Lung (tissue), 12 donors: ENCODE results near the gene RBM3. TPM values are rescaled to one million over a fixed set of nuclear protein-coding genes. Genes with fewer than 3 reads are reported as not detected.

Experiments used
- ATAC-seq: fragments of 200-7000 bp; cut with Tn5 transposase; one replicate; pipeline ENCODE4 v1.9.1; 2020; ENCODE audit warnings: moderate number of reproducible peaks; ENCODE audit not compliant: insufficient read depth, low FRiP score
- DNase-seq, 3 donors: peaks; one replicate each; pipeline ENCODE4 v3.0.0-alpha.2; 2013 to 2017
- H3K27ac ChIP-seq, 2 donors: one replicate each; pipeline ENCODE4 v1.5.1; 2013; ENCODE audit warnings: mild to moderate bottlenecking in 2 of 2, moderate library complexity in 2 of 2, control low read depth in 1 of 2, inconsistent platforms in 1 of 2, low read depth in 1 of 2, low read length in 1 of 2
- H3K27me3 ChIP-seq, 3 donors: one replicate each; pipeline ENCODE4 v1.5.1; 2013; ENCODE audit warnings: low read length in 2 of 3; ENCODE audit not compliant: control insufficient read depth in 3 of 3, insufficient read depth in 3 of 3
- H3K36me3 ChIP-seq, 4 donors: one replicate each; pipeline ENCODE4 v1.5.1; 2013; ENCODE audit warnings: low read length in 4 of 4, mild to moderate bottlenecking in 1 of 4, moderate library complexity in 1 of 4; ENCODE audit not compliant: control insufficient read depth in 4 of 4, insufficient read depth in 4 of 4
- H3K4me1 ChIP-seq, 5 donors: one replicate each; pipeline ENCODE4 v1.5.1; 2013; ENCODE audit warnings: low read length in 5 of 5, mild to moderate bottlenecking in 2 of 5, moderate library complexity in 1 of 5; ENCODE audit not compliant: control insufficient read depth in 5 of 5, insufficient read depth in 5 of 5
- H3K4me3 ChIP-seq: one replicate; pipeline ENCODE4 v1.5.1; 2013; ENCODE audit warnings: mild to moderate bottlenecking, control low read depth, moderate library complexity
- H3K9ac ChIP-seq, 2 donors: one replicate each; pipeline ENCODE4 v1.5.1; 2013; ENCODE audit warnings: low read length in 2 of 2, control low read depth in 1 of 2; ENCODE audit not compliant: insufficient read depth in 1 of 2
- H3K9me3 ChIP-seq, 4 donors: one replicate each; pipeline ENCODE4 v1.5.1; 2013; ENCODE audit warnings: low read length in 3 of 4, mild to moderate bottlenecking in 1 of 4, moderate library complexity in 1 of 4; ENCODE audit not compliant: control insufficient read depth in 4 of 4, insufficient read depth in 3 of 4
- CTCF ChIP-seq: IDR thresholded peaks from 2 replicates; pipeline ENCODE4 v1.5.1; 2012; ENCODE audit warnings: mild to moderate bottlenecking; ENCODE audit errors: control extremely low read depth, extremely low read depth
- WGBS, 2 donors: extraction: QIAGEN DNeasy Blood & Tissue Kit; methylation state at CpG; one replicate each; pipeline ENCODE4 v1.1.7; 2013; 5-methylcytosine and 5-hydroxymethylcytosine counted together
- polyA plus RNA-seq, 2 donors: library from polyadenylated mRNA; stranded (reverse); fragments of 200-250 nt; gene quantifications; one replicate each; pipeline ENCODE4 v1.2.1, GENCODE V29; 2013
- total RNA-seq, 2 donors: library from RNA; depleted of rRNA in 1 of 2; stranded (reverse); fragments of >200 nt in 1 of 2; gene quantifications; one replicate each; pipeline ENCODE4 v1.2.1, GENCODE V29; 2014 to 2021
- donor health status: control.
- donor health status: control.
- donor health status: Bipolar disorder and iron deficiency.
- donor health status: healthy.
- donor health status: DM: yes; HTN: yes; CAD: no.

The RBM3 gene
- total and polyA plus RNA-seq, 4 donors = 117 to 346 (median 217) TPM

- TF ChIP-seq CTCF = no peak
- no peaks in the 10 kb centered on the region for H3K36me3 ChIP-seq
- H3K27me3 ChIP-seq = no peaks in the 10 kb centered on the region
- DNase-seq = no peak
- no peak for ATAC-seq
- peaks cover 0 to 3% (median under 1%) of the 10 kb centered on the region in 4 donors for H3K9me3 ChIP-seq
- peak overlapping the region; percentile 65 to 87 for H3K27ac ChIP-seq
- WGBS, 2 donors = 79 to 82% methylated on average over 23 of the region's 23 CpGs
- peak overlapping the region in 1 of 2 donors; percentile 46 for H3K9ac ChIP-seq
- no peak overlapping the region for H3K4me3 ChIP-seq
- peaks cover 0 to 6% (median 3%) of the 10 kb centered on the region in 5 donors for H3K4me1 ChIP-seq
Measured at GRCh38 chrX:48538641-48539344, 35.5 kb upstream of the RBM3 start.

GRCh38 chrX:48539345-48540027 is 34.8 kb upstream of the RBM3 start, which contains the start of gene TBC1D25:
TBC1D25 (plus strand) TSS chrX:48539714; CDS start chrX:48539798, 84 bp downstream.
- TF ChIP-seq CTCF = no peak
- Histone ChIP-seq H3K9me3 (peaks cover 0 to 2% (median under 1%) of the 10 kb centered on the region in 4 donors), H3K36me3 (peaks cover 0 to under 1% (median 0%) of the 10 kb centered on the region in 4 donors), H3K4me1 (peaks cover 0 to 6% (median 3%) of the 10 kb centered on the region in 5 donors), H3K4me3 (peak within 1 kb of the TSS; percentile 41), H3K9ac (peak within 1 kb of the TSS; percentile 62 to 68), H3K27ac (peak within 1 kb of the TSS; percentile 86 to 87), H3K27me3 (no peaks in the 10 kb centered on the region)
- peak; percentile 97 for DNase-seq
- WGBS, 2 donors = 0 to 41% methylated on average over 26 to 59 of the region's 59 CpGs
- ATAC-seq = peak; percentile 90

GRCh38 chrX:48540028-48540375 is 34.3 kb upstream of the RBM3 start:
- peak in 2 of 3 donors; percentile 43 to 47 for DNase-seq
- 1 to 47% methylated on average over 12 of the region's 12 CpGs for WGBS, 2 donors
- Histone ChIP-seq H3K9me3 (peaks cover 0 to 2% (median 0%) of the 10 kb centered on the region in 4 donors), H3K27ac (peak overlapping the region; percentile 78 to 86), H3K4me1 (peaks cover 0 to 6% (median 3%) of the 10 kb centered on the region in 5 donors), H3K27me3 (no peaks in the 10 kb centered on the region), H3K9ac (peak overlapping the region; percentile 62 to 68), H3K4me3 (peak overlapping the region; percentile 41), H3K36me3 (peaks cover 0 to 6% (median 0%) of the 10 kb centered on the region in 4 donors)
- TF ChIP-seq CTCF = no peak
- peak; percentile 58 for ATAC-seq
